ENCODE measurements around the gene CCDC9B.

The CCDC9B gene

DNA sequence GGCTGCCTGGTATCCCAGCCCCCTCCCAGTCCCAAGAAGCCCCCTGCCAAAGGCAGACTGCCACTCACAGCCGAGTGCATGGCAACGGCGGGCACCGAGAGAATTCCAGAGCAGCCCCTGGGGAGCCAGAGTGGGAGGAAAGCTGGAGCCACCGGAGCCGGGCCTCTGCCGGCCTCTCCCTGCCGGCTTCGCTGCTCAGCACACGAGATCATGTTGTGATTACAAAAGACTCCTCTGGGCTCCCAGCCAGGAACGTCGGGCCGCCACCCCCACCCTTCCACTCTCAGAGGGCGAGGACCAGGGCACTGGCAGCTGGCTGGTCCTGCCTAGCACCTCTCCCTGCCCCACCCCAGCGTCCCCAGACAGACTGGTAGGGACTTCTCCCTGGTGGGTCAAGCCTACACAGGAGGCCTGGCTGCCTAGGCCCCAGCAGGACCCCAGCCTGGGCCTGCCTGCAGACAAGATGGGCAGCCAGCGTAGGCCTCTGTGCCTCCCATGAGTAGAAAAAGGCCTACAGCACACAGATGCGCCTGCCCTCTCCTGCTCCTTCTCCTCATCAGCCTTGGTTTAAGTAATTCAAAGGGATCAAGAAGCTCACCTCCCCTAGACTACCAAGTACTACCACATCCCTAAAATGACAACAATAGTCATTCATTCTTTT, at the start of gene CCDC9B:
CCDC9B (minus strand) TSS at position 200 of the 661 bp plus-strand sequence; CDS start at position 80, 120 bp downstream.
- DNase-seq, result peak; percentile 17 to 94 (median 82)

DNA sequence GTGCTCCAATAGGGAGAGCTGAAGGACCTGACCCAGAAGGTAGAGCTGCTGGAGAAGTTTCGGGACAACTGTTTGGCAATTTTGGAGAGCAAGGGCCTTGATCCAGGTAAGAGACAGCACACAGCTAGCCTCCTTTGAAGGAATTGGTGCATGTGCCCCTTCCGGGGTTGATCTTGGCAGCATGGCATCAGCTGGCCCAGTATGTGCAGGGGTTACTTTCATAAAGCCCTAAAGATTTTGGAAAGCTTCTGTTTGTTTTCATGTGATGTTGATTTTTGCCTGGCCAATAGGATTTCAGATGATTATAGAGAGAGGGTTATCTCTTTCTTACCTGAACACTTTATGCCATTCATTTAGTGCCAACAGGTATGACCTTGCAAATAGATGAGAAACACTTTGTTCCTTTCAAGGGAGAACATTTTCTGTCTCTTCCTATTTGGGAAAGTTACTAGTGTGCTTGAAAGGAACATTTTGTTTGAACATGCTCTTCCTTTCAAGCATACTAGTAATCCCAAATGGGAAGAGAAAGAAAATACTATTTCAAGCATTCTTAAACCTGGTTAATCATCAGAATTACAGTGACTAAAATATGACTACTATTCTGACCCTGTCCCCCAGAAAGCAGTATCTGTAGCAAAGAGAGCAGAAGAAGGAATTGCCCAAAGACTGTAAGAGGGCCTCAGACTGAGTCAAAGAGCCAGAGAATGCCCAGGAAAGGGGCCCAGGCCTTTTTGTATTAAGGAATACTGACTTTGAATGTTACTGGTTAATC, 49.3 kb upstream of the CCDC9B start:
- DNase-seq, result no peak

DNA sequence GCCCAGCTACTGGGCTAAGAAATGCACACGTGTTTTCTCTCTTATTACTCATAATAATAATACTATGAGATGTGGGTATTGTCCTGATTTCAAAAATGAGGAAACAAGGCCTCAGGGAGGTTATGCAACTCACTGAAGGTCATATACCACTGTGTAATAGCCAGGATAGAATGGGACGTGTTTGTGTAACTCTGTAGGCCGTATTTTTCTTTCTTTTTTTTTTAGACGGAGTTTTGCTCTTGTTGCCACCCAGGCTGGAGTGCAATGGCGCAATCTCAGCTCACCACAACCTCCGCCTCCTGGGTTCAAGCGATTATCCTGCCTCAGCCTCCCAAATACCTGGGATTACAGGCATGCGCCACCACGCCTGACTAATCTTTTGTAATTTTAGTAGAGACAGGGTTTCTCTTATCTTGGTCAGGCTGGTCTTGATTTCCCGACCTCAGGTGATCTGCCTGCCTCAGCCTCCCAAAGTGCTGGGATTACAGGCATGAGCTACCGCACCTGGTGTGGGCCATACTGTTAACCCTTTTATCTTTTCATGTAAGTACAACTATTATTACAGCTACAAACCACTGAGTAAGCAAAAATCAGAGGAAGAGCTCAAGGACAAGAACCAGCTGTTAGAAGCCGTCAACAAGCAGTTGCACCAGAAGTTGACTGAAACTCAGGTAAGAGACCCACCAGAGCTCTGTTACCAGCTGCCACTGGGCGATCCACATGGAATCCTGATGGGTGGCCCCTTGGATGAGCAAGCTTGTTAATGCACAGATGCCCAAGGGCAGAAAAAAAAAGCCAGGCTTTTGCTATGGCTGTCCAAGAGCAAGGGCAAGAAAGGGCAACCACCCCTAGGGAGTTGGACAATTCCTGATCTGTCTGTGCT, 48.4 kb upstream of the CCDC9B start:
- DNase-seq, result no peak

DNA sequence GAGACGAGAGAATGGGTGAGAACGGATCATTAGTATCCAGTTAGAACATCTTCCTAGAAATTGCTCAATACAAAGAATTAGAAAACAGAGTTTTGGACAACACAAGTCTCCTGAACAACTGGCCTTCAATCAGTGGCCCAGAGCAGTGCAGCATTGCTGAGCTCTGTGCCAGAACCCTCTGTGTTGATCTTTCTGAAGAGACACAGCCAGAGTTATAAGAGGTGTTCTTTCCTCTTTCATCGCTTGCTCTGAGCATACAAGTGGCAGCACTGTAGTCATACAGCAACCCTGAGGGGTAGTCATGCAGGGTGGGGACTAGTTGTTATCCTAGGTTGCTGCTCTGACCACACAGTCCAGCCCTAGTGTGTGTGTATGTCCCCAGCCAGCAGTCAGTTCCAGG, 45.7 kb upstream of the CCDC9B start:
- DNase-seq, result no peak

DNA sequence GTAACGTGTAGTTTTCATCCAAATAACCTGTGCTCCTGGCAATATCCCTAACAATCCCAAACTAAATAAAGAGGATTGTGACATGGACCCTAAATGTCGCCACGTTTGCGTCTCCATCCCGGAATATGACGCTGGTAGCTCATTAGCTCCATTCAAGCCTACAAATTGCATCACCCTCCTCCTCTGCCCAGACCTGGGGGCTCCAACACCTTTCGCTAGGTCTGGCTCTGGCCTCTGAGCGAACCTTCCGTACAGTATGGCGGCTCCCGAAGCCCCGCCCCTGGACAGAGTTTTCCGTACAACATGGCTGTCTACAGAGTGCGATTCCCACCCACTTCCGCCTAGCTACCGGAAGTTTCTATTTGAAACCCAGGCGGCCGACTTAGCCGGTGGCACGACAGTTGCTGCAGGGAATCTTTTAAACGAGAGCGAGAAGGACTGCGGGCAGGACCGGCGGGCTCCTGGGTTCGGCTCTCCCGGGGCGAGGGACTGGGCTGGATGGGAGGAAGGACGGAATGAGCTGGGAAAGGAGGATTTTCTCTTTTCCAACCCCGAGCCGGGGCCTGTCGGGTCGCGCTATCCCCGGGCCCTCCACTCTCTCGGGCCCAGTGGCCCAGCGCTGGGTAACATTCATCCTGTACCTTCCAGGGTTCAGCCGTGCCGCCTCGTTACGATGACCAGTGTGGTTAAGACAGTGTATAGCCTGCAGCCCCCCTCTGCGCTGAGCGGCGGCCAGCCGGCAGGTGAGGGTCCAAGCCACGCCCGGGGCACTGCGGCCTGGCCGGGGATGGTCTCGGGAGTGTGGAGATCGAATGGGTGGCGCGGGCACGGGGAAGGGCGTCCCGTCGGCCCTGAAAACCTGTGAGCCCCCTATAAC, 42.1 kb upstream of the CCDC9B start, which contains the start of gene KNSTRN:
KNSTRN (plus strand) TSS at position 142 of the 877 bp plus-strand sequence; CDS start at position 257, 115 bp downstream.
- peak in 57 of 58 donors; percentile 37 to 95 (median 80) for DNase-seq

DNA sequence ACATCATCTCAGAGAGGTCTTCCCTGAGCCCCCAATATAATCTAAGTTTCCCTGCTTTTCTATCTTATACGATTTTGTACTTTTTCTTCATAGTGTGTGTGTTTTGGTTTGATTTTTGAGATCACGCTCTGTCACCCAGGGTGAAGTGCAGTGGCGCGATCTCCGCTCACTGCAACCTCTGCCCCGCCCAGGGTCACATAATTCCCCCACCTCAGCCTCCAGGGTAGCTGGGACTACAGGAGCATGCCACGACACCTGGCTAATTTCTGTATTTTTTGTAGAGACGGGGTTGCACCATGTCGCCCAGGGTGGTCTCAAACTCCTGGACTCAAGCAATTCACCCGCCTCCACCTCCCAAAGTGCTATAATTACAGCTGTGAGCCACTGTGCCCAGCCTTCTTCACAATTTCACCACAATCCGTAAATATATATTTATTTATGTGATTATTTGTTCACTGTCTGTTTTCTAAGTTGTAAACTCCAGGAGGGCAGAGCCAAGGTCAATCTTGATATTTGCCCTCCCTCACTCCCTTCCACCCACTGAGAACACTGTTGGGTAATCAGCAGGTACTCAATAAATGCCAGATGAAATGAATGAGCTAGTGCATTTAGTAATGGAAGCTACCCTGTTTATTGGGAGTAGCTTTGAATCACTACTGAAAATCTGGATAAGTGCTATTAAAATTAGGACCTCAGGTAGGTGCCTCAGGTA, 41.2 kb upstream of the CCDC9B start:
- no peak for DNase-seq

DNA sequence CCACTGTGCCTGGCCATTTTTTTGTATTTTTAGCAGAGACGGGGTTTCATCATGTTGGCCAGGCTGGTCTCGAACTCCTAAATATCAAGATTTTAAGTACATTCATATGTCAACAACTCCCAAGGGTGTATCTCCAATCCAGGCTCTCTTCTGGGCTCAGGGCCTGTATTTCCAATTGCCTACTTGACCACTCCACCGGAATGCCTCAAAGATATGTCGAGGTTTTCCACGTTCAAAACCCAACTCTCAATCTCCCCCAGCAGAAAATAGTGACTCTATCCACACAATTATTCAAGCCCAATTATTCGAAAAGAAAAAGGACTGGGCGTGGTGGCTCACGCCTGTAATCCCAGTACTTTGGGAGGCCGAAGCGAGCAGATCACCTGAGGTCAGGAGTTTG, 39.9 kb upstream of the CCDC9B start:
- DNase-seq, result no peak

DNA sequence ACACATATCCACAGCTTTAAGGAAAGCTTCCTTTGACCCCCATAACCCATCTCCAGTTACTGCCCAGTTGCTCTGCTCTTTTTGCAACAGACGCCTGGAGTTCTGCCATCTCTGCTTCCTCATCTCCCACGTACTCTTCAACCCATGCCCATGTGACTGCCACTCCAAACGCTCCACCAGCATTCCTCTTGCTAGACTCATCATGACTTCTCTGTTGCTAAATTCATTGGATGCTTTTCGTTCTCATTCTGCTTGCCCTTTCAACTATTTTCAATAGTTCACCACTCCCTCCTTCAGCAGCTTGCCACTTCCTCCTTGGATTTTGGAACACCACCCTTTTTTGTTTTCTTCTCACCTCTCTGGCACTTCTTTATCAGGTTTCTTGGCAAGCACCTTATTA, 39.1 kb upstream of the CCDC9B start:
- peak in 17 of 58 donors; percentile 3 to 45 (median 15) for DNase-seq

DNA sequence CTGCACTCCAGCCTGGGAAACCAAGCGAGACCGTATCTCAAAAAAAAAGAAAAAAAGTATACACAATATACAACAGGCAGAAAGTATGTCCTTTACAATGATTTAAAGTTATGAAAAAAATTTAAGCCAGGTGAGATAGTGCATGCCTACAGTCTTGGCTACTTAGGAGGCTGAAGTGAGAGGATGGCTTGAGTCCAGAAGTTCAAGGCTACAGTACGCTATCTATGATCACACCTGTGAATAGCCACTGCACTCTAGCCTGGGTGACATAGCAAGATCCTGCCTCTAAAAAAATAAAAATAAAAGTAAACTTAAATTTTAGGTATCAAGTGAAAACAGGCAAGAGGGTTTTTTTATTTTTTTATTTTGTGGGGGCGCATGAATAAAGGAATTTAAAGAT, 38.6 kb upstream of the CCDC9B start:
- no peak for DNase-seq

DNA sequence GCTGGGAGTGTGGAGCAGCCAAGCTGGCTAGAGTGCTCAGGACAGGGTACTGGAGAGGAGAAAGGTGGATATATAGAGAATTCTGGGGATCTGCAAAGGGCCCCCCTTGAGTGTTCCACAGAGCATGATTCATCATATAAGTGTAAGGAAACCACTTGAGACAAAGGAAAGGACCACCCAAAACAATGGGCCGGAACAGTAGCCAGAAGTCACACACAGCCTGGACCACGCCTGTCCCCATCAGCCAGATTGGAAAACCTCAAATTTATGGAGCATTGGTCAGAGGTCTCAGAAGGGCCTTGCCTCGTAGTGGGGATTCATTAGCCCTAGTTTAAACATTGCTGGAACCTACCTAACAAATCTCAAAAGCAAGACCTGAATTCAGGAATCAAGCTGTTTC, 36.9 kb upstream of the CCDC9B start:
- DNase-seq, result no peak

DNA sequence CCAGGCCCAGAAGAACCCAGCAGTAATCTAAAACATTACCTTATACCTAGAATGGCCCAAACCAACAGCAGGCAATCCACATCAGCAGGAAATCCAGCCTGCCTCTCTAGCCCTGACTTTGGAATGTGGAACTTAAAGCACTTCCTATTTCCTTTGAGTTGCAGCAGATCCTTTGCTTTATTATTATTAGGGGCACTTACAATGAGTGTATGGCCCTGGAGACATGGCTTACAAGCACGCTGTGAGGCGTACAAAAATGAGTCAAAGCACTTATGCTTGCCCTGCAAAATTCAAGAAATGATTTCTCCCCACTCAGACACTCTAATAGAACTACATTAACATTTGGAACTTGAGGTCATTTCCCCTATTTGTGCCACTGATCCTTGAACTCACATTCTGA, 32.2 kb upstream of the CCDC9B start:
- DNase-seq, result no peak

DNA sequence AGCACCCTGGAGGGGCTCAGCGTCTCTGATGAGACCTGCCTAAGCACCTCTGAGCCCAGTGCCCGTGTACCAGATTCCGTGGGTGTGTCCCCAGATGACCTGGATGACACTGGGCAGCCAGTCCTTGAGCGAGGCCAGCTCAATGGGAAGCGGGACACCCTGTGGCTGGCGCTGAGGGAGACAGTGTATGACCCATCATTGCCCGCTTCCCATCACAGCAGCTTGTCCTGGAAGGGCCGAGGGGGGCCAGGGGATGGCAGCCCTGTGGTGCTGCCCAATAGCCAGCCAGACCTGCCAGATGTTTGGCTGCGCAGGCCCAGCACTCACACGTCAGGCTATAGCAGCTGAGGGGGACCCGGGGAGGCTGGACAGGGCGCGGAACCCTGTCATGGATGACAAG, 29.2 kb upstream of the CCDC9B start:
- DNase-seq, result no peak

DNA sequence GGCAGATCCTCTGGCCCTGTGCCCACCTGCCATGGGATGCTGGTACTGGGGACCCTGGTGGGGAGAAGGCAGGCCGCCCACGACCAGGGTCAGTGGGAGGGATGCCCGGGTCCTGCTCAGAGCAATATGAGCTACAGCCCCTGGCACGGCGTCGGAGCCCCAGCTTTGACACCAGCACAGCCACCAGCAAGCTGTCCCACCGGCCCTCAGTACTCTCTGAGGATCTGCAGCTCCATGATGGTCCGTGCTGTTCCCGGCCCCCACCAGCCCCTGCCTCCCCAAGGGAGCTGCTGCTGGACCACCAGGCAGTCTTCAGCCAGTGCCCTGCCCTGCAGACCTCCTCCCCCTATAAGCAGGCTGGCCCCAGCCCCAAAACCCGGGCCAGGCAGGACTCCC, 28.7 kb upstream of the CCDC9B start:
- DNase-seq, result no peak

DNA sequence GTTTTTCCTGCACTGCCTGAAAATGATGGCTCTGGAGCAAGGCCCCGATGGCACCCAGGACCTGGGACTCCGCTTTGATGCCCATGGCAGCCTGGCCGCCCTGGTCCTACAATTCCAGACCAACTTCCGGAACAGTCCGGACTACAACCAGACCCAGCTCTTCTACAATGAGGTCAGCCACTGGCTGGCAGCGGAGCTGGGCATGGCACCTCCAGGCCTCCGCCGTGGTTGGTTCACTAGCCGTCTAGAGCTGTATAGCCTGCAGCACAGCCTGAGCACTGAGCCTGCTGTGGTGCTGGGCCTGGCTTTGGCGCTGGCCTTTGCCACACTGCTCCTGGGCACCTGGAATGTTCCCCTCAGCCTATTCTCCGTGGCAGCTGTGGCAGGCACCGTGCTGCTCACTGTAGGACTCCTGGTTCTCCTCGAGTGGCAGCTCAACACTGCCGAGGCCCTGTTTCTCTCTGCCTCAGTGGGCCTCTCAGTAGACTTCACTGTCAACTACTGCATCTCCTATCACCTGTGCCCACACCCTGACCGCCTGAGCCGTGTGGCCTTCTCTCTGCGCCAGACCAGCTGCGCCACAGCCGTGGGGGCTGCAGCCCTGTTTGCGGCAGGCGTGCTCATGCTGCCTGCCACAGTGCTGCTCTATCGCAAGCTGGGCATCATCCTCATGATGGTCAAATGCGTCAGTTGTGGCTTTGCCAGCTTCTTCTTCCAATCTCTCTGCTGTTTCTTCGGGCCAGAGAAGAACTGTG, 28.2 kb upstream of the CCDC9B start:
- DNase-seq, result peak in 2 of 58 donors; percentile 6 to 10

DNA sequence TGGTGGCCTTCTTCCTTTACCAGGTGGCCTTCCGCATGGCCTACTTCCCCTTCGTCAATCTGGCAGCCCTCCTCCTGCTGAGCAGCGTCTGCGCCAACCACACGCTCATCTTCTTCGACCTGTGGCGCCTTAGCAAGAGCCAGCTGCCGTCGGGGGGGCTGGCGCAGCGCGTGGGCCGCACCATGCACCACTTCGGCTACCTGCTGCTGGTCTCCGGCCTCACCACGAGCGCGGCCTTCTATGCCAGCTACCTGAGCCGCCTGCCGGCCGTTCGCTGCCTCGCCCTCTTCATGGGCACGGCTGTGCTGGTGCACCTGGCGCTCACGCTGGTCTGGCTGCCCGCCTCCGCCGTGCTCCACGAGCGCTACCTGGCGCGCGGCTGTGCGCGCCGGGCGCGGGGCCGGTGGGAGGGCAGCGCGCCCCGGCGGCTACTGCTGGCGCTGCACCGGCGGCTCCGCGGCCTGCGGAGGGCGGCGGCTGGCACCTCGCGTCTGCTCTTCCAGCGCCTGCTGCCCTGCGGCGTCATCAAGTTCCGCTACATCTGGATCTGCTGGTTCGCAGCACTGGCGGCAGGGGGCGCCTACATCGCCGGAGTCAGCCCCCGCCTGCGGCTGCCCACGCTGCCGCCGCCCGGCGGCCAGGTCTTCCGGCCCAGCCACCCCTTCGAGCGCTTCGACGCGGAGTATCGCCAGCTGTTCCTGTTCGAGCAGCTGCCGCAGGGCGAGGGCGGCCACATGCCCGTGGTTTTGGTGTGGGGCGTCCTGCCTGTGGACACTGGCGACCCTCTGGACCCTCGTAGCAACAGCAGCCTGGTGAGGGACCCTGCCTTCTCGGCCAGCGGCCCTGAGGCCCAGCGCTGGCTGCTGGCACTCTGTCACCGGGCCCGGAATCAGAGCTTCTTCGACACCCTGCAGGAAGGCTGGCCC, 27.2 kb upstream of the CCDC9B start:
- DNase-seq, result peak in 49 of 58 donors; percentile 9 to 78 (median 48)

DNA sequence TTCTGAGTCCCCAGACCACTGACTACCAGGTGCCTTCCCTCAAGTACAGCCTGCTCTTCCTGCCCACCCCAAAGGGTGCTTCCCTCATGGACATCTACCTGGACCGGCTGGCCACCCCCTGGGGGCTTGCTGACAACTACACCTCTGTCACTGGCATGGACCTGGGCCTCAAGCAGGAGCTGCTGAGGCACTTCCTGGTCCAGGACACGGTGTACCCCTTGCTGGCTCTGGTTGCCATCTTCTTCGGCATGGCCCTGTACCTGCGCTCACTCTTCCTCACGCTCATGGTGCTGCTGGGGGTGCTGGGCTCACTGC, 26.6 kb upstream of the CCDC9B start:
- DNase-seq, result peak in 2 of 58 donors; percentile 46 to 54

DNA sequence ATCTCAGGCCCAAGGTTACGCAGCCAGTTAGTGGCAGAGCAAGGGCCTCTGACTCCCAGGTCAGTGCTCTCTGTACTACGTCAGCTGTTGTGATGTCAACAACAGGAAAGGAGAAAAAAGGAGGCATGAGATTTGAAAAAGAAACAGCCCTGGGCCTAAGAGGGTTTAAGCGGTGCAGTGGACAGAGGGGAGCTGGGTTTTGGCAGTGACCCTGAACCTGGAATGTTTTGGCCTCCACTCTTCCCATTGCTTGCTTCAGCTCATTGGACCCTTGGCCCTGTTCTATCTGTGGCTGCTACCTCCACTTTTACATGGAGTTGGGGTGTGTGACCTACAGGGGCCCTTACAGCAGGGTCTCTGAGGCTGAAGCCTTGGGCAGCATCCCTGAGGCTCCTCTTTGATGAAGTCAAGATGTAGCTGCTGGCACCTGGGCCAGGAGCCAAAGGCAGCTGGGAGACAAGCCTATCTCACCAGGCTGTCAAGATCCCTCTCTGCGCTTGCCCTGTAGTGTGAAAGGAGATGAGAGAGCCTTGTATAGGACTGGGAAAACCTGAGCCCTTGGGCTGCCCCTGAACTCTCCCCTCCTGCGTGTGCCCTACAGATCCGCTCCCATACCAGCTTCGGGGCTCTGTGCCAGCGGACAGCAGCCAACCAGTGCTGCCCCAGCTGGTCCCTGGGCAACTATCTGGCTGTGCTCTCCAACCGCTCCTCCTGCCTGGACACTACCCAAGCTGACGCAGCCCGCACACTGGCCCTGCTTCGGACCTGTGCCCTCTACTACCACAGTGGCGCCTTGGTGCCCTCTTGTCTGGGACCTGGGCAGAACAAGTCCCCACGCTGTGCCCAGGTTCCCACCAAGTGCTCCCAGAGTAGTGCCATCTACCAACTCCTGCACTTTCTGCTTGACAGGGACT, 26.0 kb upstream of the CCDC9B start:
- DNase-seq, result peak in 54 of 58 donors; percentile 11 to 88 (median 60)

Data from anterior cingulate cortex (tissue), 58 donors.